ENCODE measurements around the gene MTHFD2L.

DNA sequence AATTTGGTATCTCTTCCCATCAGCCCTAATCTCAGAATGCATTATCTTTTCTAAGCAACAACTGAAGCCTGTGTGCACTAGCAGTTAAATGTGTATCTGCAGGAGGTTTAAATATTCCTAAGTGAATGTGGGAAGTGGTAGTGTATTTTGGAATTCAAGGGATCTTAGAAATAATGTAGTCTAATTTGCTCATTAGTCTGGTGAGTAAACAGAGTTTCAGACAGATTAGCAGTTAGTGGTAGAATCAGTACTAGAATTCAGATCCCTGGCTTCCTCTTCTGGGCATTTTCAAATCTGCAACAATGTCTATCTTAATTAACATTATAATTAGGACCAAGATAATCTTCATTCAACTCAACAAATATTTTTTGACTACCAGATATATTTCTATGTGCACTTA, 47.2 kb upstream of the MTHFD2L start:
- TF ChIP-seq CREB1 (IDR thresholded peaks at IDR 0.05), result no peak
- TF ChIP-seq ASH2L (IDR thresholded peaks at IDR 0.05; ENCODE audit: low read length), result no peak
- TF ChIP-seq, protein P1, sequence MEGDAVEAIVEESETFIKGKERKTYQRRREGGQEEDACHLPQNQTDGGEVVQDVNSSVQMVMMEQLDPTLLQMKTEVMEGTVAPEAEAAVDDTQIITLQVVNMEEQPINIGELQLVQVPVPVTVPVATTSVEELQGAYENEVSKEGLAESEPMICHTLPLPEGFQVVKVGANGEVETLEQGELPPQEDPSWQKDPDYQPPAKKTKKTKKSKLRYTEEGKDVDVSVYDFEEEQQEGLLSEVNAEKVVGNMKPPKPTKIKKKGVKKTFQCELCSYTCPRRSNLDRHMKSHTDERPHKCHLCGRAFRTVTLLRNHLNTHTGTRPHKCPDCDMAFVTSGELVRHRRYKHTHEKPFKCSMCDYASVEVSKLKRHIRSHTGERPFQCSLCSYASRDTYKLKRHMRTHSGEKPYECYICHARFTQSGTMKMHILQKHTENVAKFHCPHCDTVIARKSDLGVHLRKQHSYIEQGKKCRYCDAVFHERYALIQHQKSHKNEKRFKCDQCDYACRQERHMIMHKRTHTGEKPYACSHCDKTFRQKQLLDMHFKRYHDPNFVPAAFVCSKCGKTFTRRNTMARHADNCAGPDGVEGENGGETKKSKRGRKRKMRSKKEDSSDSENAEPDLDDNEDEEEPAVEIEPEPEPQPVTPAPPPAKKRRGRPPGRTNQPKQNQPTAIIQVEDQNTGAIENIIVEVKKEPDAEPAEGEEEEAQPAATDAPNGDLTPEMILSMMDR (IDR thresholded peaks at IDR 0.05; ENCODE audit: control extremely low read depth in 1 of 3, insufficient read depth in 1 of 3, low read depth in 1 of 3, low read length in 3 of 3), result no peak
- TF ChIP-seq POLR2A (IDR thresholded peaks at IDR 0.05; ENCODE audit: control extremely low read depth in 1 of 2, low read depth in 2 of 2, low read length in 2 of 2), result no peak
- no peak for TF ChIP-seq NRF1 (IDR thresholded peaks at IDR 0.05; ENCODE audit: low read depth, low read length)
- no peak for TF ChIP-seq EZH2 (IDR thresholded peaks at IDR 0.05; ENCODE audit: low read depth, low read length, severe bottlenecking)
- no peak for TF ChIP-seq YY1 (IDR thresholded peaks at IDR 0.05; ENCODE audit: low read depth, low read length)
- TF ChIP-seq EP300 (IDR thresholded peaks at IDR 0.05; ENCODE audit: borderline replicate concordance in 1 of 2, low read depth in 2 of 2, low read length in 2 of 2), result no peak
- no peak for TF ChIP-seq RNF2 (IDR thresholded peaks at IDR 0.05; ENCODE audit: borderline replicate concordance, low read depth, low read length, missing control alignments, poor library complexity, severe bottlenecking)
- no peak for TF ChIP-seq EGR1 (IDR thresholded peaks at IDR 0.05; ENCODE audit: borderline replicate concordance, low read depth, low read length)
- TF ChIP-seq POLR2AphosphoS5 (IDR thresholded peaks at IDR 0.05; ENCODE audit: low read depth, low read length), result no peak

Measured in H1 (cell line).